PC-3 (cell line): ENCODE results near the gene NUDT6.

Source experiments
- EZH2 ChIP-seq: fragments of 300-600 bp; sonication (generic); IDR thresholded peaks from one replicate; pipeline ENCODE4 v1.6.1; 2017; ENCODE audit warnings: antibody characterized with exemption, mild to moderate bottlenecking, low read length; ENCODE audit not compliant: unreplicated experiment
- EZH2phosphoT487 ChIP-seq: fragments of 300-600 bp; sonication (generic); IDR thresholded peaks from 2 replicates; pipeline ENCODE4 v1.6.1; 2018; ENCODE audit warnings: mild to moderate bottlenecking, antibody characterized with exemption, low read length, borderline replicate concordance
- TF ChIP-seq, protein P1 (sequence below): fragments of 300-600 bp; sonication (generic); conservative IDR thresholded peaks from 2 replicates; pipeline ENCODE4 v1.5.1; 2017; ENCODE audit warnings: antibody characterized with exemption, low read depth, mild to moderate bottlenecking, low read length

DNA sequence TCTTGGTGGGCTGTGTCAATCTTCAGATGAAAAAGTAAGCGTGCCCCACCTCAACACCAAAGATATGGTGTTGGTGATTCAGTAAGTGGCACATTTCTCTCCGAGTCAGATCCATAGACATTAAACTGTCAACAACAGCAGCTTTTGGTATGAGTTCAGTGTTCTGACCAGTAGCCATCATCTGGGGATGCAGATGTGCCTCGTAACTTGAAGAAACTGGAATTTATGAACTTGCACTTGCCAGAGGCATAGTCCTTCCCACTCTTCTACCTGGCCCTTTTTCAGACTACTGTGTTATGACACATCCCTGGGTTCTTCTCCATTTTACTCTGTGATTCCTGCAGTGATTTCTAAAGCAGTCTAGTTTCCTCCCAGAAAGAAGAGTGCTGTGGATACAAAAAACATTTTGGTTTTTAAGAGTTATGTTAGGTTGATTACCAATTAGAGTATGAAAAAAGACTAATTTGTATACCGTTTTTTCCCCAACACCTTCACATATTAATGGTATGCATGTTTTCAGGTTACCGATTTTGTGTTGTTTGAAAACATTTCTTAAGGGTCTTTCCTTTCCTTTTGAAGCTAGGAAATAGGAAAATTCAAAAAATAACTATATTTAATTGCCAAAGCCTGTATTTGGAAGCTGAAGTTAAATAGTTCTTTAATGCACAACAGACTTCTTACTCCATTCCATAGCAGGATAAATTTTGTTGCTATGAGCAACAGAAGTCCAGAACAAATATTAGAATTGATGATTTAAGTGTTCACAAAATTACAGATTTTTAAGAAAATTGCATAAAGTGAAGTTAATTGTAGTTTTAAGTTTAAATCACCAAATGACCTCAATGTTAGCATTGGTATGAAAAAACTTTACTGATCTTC lies 39.3 kb downstream of the NUDT6 start:
- TF ChIP-seq, protein P1, sequence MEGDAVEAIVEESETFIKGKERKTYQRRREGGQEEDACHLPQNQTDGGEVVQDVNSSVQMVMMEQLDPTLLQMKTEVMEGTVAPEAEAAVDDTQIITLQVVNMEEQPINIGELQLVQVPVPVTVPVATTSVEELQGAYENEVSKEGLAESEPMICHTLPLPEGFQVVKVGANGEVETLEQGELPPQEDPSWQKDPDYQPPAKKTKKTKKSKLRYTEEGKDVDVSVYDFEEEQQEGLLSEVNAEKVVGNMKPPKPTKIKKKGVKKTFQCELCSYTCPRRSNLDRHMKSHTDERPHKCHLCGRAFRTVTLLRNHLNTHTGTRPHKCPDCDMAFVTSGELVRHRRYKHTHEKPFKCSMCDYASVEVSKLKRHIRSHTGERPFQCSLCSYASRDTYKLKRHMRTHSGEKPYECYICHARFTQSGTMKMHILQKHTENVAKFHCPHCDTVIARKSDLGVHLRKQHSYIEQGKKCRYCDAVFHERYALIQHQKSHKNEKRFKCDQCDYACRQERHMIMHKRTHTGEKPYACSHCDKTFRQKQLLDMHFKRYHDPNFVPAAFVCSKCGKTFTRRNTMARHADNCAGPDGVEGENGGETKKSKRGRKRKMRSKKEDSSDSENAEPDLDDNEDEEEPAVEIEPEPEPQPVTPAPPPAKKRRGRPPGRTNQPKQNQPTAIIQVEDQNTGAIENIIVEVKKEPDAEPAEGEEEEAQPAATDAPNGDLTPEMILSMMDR: no peak
- no peak for TF ChIP-seq EZH2
- TF ChIP-seq EZH2phosphoT487: no peak
